RWPE1 (cell line): ENCODE results near the gene HSPB8.

Experiments used
- CTCF ChIA-PET: fragments of 350-600 bp; sonication (Branson Sonifier 250); formaldehyde crosslinking; extraction: SDS; loops from one replicate; lab custom pipeline; 2021; lab: Yijun Ruan, JAX
- POLR2A ChIA-PET: fragments of 400-600 bp; formaldehyde crosslinking; extraction: SDS; loops from one replicate; lab custom pipeline; 2020; ENCODE audit warnings: antibody characterized with exemption; ENCODE audit not compliant: low non-redundant PET; lab: Yijun Ruan, JAX
- DNase-seq: peaks from one replicate; pipeline ENCODE4 v3.0.0; 2012; ENCODE audit warnings: low spot score
- H3K27ac ChIP-seq: fragments of 450-650 bp; 2 replicates; pipeline ENCODE4 v1.5.1; 2017
- TF ChIP-seq, protein P1 (sequence below): fragments of 450-650 bp; conservative IDR thresholded peaks from 2 replicates; pipeline ENCODE4 v1.5.1; 2017; ENCODE audit warnings: low read depth, mild to moderate bottlenecking

The HSPB8 gene

DNA sequence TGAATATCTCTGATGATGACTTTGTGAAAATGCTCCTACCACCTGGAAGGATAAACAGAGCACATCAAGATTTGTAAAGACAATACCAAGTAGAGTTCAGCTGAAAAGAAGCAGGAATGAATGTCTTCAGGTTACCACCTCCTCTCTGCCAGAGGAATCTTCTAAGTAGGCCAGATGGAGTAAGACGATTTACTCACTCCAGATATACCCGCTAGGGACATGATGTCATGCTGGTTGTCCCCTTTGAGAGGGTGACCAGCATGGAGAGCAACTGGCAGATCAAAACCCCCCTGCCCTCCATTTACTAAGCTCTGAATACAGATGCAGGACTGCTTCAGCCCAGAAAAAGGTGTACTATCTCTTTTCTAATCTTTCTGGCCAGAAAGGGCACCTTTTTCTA, 39.3 kb upstream of the HSPB8 start:
- H3K27ac ChIP-seq = no peak overlapping the region
- CTCF ChIA-PET = interaction anchor here (0.6 kb wide), 1 partner anchor 1418 kb away, joined by 3 read pairs; no protein-coding TSS in a partner anchor
- DNase-seq = no peak
- TF ChIP-seq, protein P1, sequence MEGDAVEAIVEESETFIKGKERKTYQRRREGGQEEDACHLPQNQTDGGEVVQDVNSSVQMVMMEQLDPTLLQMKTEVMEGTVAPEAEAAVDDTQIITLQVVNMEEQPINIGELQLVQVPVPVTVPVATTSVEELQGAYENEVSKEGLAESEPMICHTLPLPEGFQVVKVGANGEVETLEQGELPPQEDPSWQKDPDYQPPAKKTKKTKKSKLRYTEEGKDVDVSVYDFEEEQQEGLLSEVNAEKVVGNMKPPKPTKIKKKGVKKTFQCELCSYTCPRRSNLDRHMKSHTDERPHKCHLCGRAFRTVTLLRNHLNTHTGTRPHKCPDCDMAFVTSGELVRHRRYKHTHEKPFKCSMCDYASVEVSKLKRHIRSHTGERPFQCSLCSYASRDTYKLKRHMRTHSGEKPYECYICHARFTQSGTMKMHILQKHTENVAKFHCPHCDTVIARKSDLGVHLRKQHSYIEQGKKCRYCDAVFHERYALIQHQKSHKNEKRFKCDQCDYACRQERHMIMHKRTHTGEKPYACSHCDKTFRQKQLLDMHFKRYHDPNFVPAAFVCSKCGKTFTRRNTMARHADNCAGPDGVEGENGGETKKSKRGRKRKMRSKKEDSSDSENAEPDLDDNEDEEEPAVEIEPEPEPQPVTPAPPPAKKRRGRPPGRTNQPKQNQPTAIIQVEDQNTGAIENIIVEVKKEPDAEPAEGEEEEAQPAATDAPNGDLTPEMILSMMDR = no peak
- POLR2A ChIA-PET = no interaction called here

GRCh38 chr12:119145367-119145766, 33.4 kb upstream of the HSPB8 start:
- TF ChIP-seq, protein P1 = no peak
- H3K27ac ChIP-seq = no peak overlapping the region
- ChIA-PET POLR2A (no interaction called here), CTCF (no interaction called here)
- DNase-seq = no peak

DNA sequence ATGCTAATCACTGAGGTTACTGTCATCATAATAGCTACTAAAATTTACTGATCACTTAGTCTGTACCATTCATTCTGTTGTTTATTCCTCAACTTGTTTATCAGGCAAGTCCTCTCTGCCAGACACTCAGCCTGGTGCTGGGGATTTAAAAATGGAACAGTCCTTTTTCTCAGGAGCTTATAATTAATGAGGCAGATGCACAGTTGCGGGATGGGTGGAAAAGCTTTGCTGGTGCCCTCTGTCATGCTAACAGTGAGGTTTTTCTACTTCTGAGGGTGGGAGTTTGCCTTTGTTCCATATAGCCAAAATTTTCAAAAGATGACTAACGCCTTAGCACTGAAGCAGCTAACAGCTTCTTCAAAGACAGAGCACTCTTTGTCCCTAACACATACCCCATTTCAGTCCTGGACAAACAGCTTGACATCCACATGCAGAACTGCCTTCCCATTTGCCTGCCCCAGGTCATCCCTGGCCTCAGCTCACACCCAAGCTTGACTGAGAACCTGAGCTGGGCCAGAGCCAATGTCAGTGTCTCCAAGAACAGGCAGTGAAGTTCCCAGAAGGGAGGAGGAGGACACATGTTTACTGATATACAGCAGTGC, 30.8 kb upstream of the HSPB8 start:
- H3K27ac ChIP-seq = no peak overlapping the region
- CTCF ChIA-PET = no interaction called here
- POLR2A ChIA-PET = no interaction called here

DNA sequence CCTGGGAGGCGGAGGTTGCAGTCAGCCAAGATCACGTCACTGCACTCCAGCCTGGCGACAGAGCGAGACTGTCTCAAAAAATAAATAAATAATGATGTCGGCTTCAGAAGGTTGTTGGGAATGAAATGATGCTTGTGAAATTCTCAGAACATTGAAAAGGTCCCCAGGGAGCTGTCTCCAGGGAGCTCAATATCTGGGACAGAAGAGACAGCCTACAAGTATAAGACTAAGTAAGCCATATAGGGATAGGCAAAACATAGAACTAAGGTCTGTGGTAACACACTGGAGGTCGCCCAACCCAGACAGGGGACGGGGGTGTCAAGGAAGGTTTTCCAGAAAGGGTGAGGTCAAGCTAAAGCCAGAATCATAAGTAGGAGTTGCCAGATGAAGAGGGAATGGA, 29.5 kb upstream of the HSPB8 start:
- H3K27ac ChIP-seq = no peak overlapping the region
- ChIA-PET POLR2A (no interaction called here), CTCF (no interaction called here)
- no peak for DNase-seq
- TF ChIP-seq, protein P1 = no peak

More for the DNA sequence above, 30.8 kb upstream of the HSPB8 start:
- DNase-seq = no peak
- TF ChIP-seq, protein P1 = no peak

GRCh38 chr12:119151445-119152026, 27.2 kb upstream of the HSPB8 start:
- DNase-seq = no peak
- TF ChIP-seq, protein P1 = no peak
- no peak overlapping the region for H3K27ac ChIP-seq
- POLR2A ChIA-PET = no interaction called here
- CTCF ChIA-PET = interaction anchor here (0.7 kb wide), 1 partner anchor 15 kb away, joined by 4 read pairs; no protein-coding TSS in a partner anchor

DNA sequence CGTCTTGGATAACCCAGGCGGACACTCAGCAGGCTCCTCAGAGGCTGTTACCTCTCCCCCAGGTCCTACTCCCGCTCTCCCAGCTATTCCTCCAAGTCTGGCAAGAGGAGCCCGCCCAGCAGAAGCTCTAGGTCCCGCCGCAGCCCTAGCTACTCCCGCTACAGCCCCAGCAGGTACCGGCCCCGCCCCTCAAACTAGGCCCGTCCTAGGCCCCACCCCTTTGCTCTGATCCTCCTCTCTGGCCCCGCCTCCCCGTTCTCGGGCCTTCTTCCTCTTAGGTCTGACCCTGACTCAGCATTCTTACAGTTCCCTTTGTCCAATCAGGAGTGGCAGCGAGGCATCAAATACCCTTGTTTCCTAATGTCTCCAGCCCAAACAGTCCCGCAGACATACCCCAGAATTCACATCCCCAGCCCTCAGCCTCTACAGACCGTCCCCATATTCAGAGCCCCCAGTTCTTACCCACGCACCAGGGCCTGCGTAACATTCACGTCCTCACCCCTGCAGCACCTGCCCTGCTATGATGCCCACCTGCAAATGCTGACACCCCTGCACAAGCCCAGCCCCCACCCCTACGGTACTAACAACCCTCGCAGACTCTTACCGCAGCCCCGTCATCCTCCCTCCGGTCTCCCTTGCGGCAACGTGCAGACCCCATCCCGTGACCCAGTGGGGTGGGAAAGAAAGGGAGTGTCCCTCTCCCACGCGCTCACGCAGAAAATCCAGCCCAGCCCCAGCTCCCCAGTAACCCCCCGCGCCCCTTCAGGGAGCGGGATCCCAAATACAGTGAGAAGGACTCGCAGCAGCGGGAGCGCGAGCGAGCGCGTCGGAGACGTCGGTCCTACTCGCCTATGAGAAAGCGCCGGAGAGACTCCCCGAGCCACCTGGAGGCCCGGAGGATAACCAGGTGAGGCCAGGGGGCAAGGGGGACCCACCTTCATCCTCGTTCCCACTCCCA, 25.0 kb upstream of the HSPB8 start:
- TF ChIP-seq, protein P1 = no peak
- H3K27ac ChIP-seq = no peak overlapping the region
- CTCF ChIA-PET = no interaction called here
- DNase-seq = no peak
- POLR2A ChIA-PET = no interaction called here
